HepG2 (cell line): ENCODE data around the gene PFKP. TPM values are rescaled to one million over a fixed set of nuclear protein-coding genes. Genes with fewer than 3 reads are reported as not detected.

Experiments
- BCLAF1 ChIP-seq: fragments of 450-650 bp; IDR thresholded peaks from 2 replicates; pipeline ENCODE4 v1.6.1; 2017; ENCODE audit warnings: mild to moderate bottlenecking
- CENPX ChIP-seq: sonication (generic); formaldehyde crosslinking; IDR thresholded peaks from 2 replicates; pipeline ENCODE4 v1.9.0; 2021; ENCODE audit warnings: mild to moderate bottlenecking, missing genetic modification reagents, moderate library complexity
- DMAP1 ChIP-seq: IDR thresholded peaks from 2 replicates; pipeline ENCODE4 v1.6.1; 2016
- FLYWCH1 ChIP-seq: sonication (generic); formaldehyde crosslinking; IDR thresholded peaks from 2 replicates; pipeline ENCODE4 v1.8.1; 2023; ENCODE audit warnings: mild to moderate bottlenecking, missing genetic modification reagents
- FOXC1 ChIP-seq: sonication (generic); formaldehyde crosslinking; IDR thresholded peaks from 2 replicates; pipeline ENCODE4 v1.8.0; 2022; ENCODE audit warnings: mild to moderate bottlenecking, missing genetic modification reagents, borderline replicate concordance
- FOXO1 ChIP-seq: sonication (generic); formaldehyde crosslinking; IDR thresholded peaks from 2 replicates; pipeline ENCODE4 v1.4.0; 2020; ENCODE audit warnings: missing genetic modification reagents
- GABPA ChIP-seq, 2 experiments: IDR thresholded peaks; 2 replicates each; pipeline ENCODE4 v1.6.1; 2011 to 2016; ENCODE audit warnings: low read depth in 2 of 2, low read length in 1 of 2, missing biosample characterization in 1 of 2, missing genetic modification characterization in 1 of 2
- GATAD2A ChIP-seq: IDR thresholded peaks from 2 replicates; pipeline ENCODE4 v1.6.1; 2016
- HNRNPUL1 ChIP-seq: fragments of 200-400 bp; formaldehyde crosslinking; IDR thresholded peaks from 2 replicates; pipeline ENCODE4 v1.6.1; 2017; ENCODE audit warnings: low read depth, mild to moderate bottlenecking, low read length, moderate library complexity
- MAFG ChIP-seq: sonication (generic); formaldehyde crosslinking; IDR thresholded peaks from 2 replicates; pipeline ENCODE4 v1.5.1; 2020; ENCODE audit warnings: mild to moderate bottlenecking, missing genetic modification reagents
- NFKBIZ ChIP-seq: IDR thresholded peaks from 2 replicates; pipeline ENCODE4 v1.6.1; 2018; ENCODE audit warnings: missing genetic modification reagents, missing compliant biosample characterization
- NFYC ChIP-seq: IDR thresholded peaks from 2 replicates; pipeline ENCODE4 v1.6.1; 2016; ENCODE audit warnings: missing genetic modification reagents, missing compliant biosample characterization
- POGZ ChIP-seq: sonication (generic); formaldehyde crosslinking; IDR thresholded peaks from 2 replicates; pipeline ENCODE4 v1.4.0; 2020; ENCODE audit warnings: mild to moderate bottlenecking, missing genetic modification reagents
- RAD21 ChIP-seq: fragments of 450-650 bp; formaldehyde crosslinking; IDR thresholded peaks from 2 replicates; pipeline ENCODE4 v1.5.0; 2020; ENCODE audit warnings: mild to moderate bottlenecking
- SMC3 ChIP-seq: IDR thresholded peaks from 2 replicates; pipeline ENCODE4 v1.6.1; 2011; ENCODE audit warnings: low read length, improper control_type of control experiment
- SRSF1 ChIP-seq: fragments of 200-400 bp; formaldehyde crosslinking; optimal IDR thresholded peaks from 2 replicates; pipeline ENCODE3; 2017; ENCODE audit warnings: mild to moderate bottlenecking, low read depth, low read length, moderate library complexity
- ZBTB42 ChIP-seq: sonication (generic); formaldehyde crosslinking; IDR thresholded peaks from 2 replicates; pipeline ENCODE4 v1.5.0; 2020; ENCODE audit warnings: mild to moderate bottlenecking, missing genetic modification reagents
- ZBTB44 ChIP-seq: sonication (generic); formaldehyde crosslinking; IDR thresholded peaks from 2 replicates; pipeline ENCODE4 v1.4.0; 2020; ENCODE audit warnings: missing genetic modification reagents
- ZNF331 ChIP-seq: sonication (generic); formaldehyde crosslinking; IDR thresholded peaks from 2 replicates; pipeline ENCODE4 v1.4.0; 2020; ENCODE audit warnings: missing genetic modification reagents
- polyA plus RNA-seq, 8 experiments: library from polyadenylated mRNA; depleted of rRNA in 3 of 8; stranded (reverse) in 7 of 8; unstranded in 1 of 8; fragments of >200 nt; fragmentation: Illumina TruSeq in 4 of 8; extraction: Trizol in 4 of 8; gene quantifications; 2 replicates each; pipeline versions ENCODE4 v1.2.1 to v1.2.3, GENCODE V29; 2011 to 2016; ENCODE audit warnings: low read depth in 4 of 8, missing spikeins in 1 of 8, mixed read lengths in 1 of 8; ENCODE audit not compliant: insufficient read depth in 1 of 8
- total RNA-seq, 5 experiments: library from RNA; depleted of rRNA; stranded (reverse); fragments of >200 nt; fragmentation: Illumina TruSeq; extraction: Trizol; gene quantifications; 2 replicates each; pipeline ENCODE4 v1.2.3, GENCODE V29; 2016; ENCODE audit warnings: low read depth in 1 of 5
- TF ChIP-seq, protein P1 (sequence below): sonication (generic); formaldehyde crosslinking; conservative IDR thresholded peaks from 2 replicates; pipeline ENCODE4 v1.8.0; 2022; ENCODE audit warnings: mild to moderate bottlenecking, moderate library complexity, missing genetic modification reagents
- TF ChIP-seq, protein P2 (sequence below): sonication (generic); formaldehyde crosslinking; IDR thresholded peaks from 2 replicates; pipeline ENCODE4 v1.5.0; 2020; ENCODE audit warnings: missing genetic modification reagents

Gene PFKP
- total and polyA plus RNA-seq, 2 of the 13 experiments (the other 11 are each of a cell fraction or from before 2014, with no cell fraction given): 0.80 to 2.4 TPM

DNA sequence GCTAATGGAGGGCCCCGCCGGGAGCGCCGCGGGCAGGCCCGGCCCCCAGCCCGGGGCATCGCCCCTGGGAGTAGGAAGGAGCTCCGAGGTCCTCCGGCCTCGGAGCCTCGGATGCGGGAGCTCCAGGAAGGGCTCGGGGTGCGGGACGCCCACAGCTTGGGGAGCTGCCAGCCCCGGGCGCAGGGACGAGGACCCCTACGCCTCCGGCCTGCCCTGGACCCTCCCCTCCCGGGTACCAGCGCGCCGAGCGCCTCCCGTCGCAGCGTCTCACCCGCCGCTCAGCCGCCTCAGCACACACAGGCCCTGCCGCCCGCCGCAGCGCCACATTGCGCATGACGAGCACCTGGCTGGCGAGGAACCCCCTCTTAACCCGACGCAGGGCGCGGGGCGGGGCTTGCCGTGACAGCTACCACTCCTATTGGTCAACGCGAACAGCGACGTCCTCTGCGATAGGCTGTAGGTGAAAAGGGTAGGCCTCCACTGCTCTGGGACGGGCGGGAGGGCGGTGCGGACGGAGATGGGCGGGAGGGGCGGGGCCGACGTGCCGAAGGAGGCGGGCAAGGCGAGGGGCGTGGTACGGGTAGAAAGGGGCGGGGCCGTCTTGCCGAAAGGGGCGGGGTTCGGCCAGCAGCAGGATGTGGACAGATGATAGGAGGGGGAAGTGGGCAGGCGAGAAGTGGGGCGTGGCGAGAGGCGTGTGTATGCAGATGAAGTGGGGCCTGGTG is 105.3 kb downstream of the PFKP start, which contains the start of gene PITRM1 (continued):
- TF ChIP-seq FLYWCH1 (CRISPR knock-in tag): no peak
- no peak for TF ChIP-seq BCLAF1
- peak; percentile 83 for TF ChIP-seq POGZ (CRISPR knock-in tag)
- 0 out of 2 replicates have a peak, but pooled peaks have one; percentile 51 for TF ChIP-seq FOXC1 (CRISPR knock-in tag)
- TF ChIP-seq DMAP1 (CRISPR knock-in tag): peak; percentile 69; the same call in 1 of the 2 replicates
- TF ChIP-seq GATAD2A (CRISPR knock-in tag): no peak
- TF ChIP-seq, protein P1, sequence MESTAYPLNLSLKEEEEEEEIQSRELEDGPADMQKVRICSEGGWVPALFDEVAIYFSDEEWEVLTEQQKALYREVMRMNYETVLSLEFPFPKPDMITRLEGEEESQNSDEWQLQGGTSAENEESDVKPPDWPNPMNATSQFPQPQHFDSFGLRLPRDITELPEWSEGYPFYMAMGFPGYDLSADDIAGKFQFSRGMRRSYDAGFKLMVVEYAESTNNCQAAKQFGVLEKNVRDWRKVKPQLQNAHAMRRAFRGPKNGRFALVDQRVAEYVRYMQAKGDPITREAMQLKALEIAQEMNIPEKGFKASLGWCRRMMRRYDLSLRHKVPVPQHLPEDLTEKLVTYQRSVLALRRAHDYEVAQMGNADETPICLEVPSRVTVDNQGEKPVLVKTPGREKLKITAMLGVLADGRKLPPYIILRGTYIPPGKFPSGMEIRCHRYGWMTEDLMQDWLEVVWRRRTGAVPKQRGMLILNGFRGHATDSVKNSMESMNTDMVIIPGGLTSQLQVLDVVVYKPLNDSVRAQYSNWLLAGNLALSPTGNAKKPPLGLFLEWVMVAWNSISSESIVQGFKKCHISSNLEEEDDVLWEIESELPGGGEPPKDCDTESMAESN (CRISPR knock-in tag): peak; percentile 82
- no peak for TF ChIP-seq HNRNPUL1
- TF ChIP-seq MAFG (CRISPR knock-in tag): no peak
- TF ChIP-seq FOXO1: no peak; the same call in 1 of the 2 replicates
- TF ChIP-seq SMC3: no peak
- 0 out of 2 replicates have a peak, but pooled peaks have one; percentile 27 for TF ChIP-seq RAD21 (CRISPR knock-in tag)
- TF ChIP-seq CENPX (CRISPR knock-in tag): no peak
- no peak for TF ChIP-seq NFKBIZ (CRISPR knock-in tag)
- TF ChIP-seq, protein P2, sequence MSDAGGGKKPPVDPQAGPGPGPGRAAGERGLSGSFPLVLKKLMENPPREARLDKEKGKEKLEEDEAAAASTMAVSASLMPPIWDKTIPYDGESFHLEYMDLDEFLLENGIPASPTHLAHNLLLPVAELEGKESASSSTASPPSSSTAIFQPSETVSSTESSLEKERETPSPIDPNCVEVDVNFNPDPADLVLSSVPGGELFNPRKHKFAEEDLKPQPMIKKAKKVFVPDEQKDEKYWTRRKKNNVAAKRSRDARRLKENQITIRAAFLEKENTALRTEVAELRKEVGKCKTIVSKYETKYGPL (CRISPR knock-in tag): no peak
- peak; percentile 88 for TF ChIP-seq NFYC (CRISPR knock-in tag)
- TF ChIP-seq ZNF331 (CRISPR knock-in tag): peak; percentile 85
- TF ChIP-seq ZBTB44 (CRISPR knock-in tag): no peak
- no peak for TF ChIP-seq GABPA (IDR thresholded peaks at IDR 0.05; ENCODE audit: low read depth, low read length)
- TF ChIP-seq GABPA (CRISPR knock-in tag; IDR thresholded peaks at IDR 0.05; ENCODE audit: low read depth): no peak
- TF ChIP-seq SRSF1: no peak
- TF ChIP-seq ZBTB42 (CRISPR knock-in tag): no peak
